Left renal cortex interstitium (tissue), 4 donors: ENCODE measurements around the gene ZIK1. TPM values are rescaled to one million over a fixed set of nuclear protein-coding genes. Genes with fewer than 3 reads are reported as not detected.

Experiments
- DNase-seq, 4 donors: peaks; one replicate each; pipeline ENCODE4 v3.0.0-alpha.2; 2013; ENCODE audit warnings: low read depth in 4 of 4, low spot score in 2 of 4, missing footprints in 1 of 4
- polyA plus RNA-seq, 4 donors: library from polyadenylated mRNA; unstranded; fragments of 120-200 nt; gene quantifications; one replicate each; pipeline ENCODE4 v1.2.1, GENCODE V29; 2013; ENCODE audit not compliant: insufficient read length in 4 of 4

The ZIK1 gene
- polyA plus RNA-seq = 10 to 100 TPM; 17.4 to 18.6 (median 18.2) TPM

- DNase-seq = peak; percentile 86 to 96 (median 92)
Measured at GRCh38 chr19:57583521-57584416, at the start of gene ZIK1. Gene ZIK1 (plus strand): TSS chr19:57584145. CDS start chr19:57584357, 212 bp downstream.

- DNase-seq = no peak
Measured at GRCh38 chr19:57537953-57538547, 45.9 kb upstream of the ZIK1 start.

GRCh38 chr19:57546513-57546912 lies 37.4 kb upstream of the ZIK1 start:
- no peak for DNase-seq

DNA sequence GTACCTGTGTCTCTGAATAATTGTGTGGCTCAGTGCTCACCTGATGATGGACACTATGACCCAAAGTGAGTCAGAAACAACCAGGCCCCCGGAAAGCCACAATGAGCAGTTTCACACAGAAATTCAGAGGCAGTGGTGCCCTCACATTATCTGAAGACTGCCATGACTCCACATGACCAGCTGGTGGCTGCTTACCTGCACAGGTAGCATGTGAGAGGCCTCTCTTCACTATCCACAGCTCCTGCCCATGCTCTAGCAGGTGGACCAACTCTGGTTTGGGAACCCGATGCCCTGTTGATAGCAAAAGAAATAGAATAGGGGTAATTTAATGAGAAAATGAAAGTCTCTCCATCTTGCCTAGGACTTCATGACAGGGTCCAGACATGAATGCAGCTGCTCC lies 31.5 kb upstream of the ZIK1 start:
- no peak for DNase-seq

DNA sequence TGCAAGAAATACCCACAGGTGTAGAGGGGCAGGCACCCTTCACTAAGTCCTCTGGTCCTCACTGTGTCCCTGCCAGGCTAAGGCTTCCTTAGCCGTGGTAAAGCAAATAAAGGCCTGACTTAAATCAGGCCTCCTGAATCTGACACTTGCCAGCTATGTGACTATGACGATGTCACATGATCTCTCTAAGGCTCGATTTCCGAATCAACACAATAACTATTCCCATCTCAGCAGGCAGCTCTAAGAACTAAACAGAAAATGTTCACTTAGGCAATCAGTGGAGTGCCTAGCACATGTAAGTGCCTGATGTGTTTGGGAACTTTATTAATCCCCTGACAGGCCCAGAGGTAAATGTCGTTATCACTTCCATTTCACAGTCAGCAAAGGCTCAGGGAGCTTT lies 26.3 kb upstream of the ZIK1 start:
- no peak for DNase-seq

- no peak for DNase-seq
Measured at GRCh38 chr19:57558525-57558924, 25.4 kb upstream of the ZIK1 start.

- no peak for DNase-seq
Measured at GRCh38 chr19:57559008-57559403, 24.9 kb upstream of the ZIK1 start.

DNA sequence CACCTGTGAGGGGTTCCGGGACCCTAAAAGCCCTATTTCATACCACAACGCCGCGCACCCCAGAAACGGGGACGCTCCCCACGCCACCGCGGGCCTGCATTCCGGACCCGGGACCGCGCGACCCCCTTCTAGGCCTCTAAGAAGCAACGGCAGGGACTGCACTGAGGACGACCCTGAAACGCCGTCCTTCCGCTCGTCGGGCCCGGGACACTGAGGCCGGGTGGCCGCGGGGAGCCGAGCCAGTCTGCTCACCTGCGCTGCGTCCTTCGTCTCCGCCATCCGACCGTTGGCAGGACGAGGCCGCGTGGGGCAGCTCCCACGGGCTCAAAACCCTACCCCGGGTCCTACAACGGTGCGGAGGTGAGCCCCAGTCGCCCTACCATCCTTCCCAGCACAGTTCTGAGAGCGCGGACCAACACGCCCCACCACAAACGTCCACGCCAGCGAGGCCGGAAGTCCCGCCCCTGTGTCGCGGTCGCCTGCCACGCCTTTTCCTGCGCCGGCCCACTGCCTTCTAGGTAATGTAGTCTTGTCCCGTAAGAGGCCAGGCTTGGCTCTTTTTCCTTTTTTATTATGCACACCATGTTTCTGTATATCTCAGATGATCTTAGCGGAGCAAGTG lies 24.4 kb upstream of the ZIK1 start, which contains the start of gene ZNF550:
ZNF550 (minus strand) TSS at position 460 of the 622 bp plus-strand sequence; CDS start at position 279, 181 bp downstream.
- DNase-seq = peak; percentile 67 to 79 (median 73)

DNA sequence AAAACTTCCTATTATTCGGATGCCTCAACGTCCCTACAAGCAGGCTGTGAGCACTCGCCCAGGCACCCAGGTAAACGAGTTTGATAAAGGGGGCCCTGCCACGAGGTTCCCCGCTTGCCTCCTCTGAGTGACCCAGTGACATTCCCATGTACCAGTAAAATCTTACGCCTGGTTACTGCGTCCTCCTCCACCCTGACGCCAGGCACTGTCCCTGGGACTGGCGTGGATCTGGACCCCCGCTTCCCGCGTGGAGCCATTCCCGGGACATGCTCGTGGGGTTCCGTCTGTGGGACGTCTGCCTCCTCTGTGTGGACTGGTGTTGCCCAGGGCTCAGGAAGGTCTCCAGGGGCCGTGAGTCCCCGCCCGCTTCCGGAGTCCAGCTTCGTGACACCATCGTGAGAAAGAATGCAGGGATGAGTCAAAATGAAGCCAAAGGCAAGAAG lies 23.9 kb upstream of the ZIK1 start:
- DNase-seq = no peak

GRCh38 chr19:57563547-57563946 lies 20.4 kb upstream of the ZIK1 start:
- DNase-seq = no peak

- DNase-seq = no peak
Measured at GRCh38 chr19:57566396-57567265, 17.3 kb upstream of the ZIK1 start.

- no peak for DNase-seq
Measured at GRCh38 chr19:57570707-57571106, 13.2 kb upstream of the ZIK1 start.

GRCh38 chr19:57572415-57572947 lies 11.5 kb upstream of the ZIK1 start:
- no peak for DNase-seq

DNA sequence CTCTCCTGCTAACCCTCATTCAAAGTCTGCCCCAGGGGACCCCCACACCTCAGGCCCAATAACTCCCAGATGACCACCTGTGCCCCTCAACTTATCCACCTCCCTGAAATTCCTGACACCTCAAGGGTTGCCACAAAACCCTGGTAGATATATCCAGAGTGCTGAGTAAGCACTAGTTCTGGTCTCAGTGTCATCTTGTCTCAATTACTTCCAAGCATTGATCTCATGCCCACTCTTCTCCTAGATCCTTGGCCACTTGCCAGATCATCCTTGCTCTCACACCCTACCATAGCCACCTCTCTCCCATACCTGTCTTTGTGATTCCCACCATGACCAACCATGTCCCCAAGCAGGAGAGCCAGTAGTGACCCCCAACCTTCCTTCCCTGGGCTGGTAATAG lies 7.3 kb upstream of the ZIK1 start:
- no peak for DNase-seq

DNA sequence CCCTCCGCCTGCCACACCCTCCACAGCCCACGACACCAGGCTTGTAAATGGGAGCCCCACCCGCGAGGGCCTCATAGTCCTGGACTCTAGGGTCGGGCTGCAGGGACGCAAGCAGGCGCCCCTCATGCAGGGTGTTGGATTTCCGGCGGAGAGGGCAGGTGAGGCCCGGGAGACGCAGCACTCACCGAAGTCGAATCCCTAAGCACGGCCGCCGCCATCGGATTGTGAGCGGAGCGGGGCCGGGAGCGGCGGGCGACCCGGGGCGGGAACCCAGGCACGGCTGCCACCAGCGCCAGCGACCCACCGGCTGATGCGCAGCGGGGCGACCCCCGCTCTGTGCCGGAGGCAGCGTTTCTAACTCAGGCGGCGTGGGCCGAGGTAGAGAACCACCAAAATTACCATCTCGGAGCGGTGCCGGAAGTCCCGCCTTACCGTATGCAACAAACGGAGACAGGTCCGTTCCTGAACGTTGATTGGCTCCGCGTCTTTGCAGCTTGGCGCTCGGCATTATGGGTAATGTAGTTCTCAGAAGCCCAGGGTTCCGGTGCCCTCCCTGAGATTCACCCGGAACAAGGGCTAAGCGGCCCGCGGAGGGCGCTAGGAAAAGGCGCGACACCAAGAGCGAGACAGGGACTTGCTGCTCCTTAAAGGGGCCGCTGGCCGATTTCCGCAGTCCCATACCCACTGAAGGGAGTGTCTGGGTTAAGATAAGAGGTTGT lies 5.3 kb upstream of the ZIK1 start, which contains the start of gene ZNF416:
ZNF416 (minus strand) TSS at position 425 of the 719 bp plus-strand sequence; CDS start at position 218, 207 bp downstream.
- peak; percentile 92 to 99 (median 96) for DNase-seq

DNA sequence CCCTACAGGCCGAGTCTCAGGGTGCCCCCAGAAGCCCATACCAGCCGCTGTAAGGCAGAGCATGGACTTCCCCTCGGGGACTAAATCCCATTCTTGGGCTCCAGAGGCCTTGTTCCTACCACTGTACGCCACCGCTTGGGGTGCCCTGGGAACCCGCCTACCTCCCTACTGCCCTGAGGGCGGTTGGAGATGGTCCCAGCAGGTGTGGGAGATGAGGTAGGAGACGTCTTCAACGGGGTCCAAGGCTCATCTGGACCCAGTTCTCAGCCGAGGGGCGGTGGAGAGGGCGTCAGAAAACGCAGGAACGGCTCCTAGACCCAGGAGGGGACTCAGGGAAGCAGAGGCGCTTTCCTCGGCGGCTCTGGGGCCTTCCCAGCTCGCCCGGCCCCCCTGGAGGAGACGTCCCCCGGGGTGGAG lies 833 bp upstream of the ZIK1 start:
- no peak for DNase-seq

- no peak for DNase-seq
Measured at GRCh38 chr19:57587529-57587928, 3.6 kb downstream of the ZIK1 start.

GRCh38 chr19:57599377-57599760 lies 15.4 kb downstream of the ZIK1 start:
- DNase-seq = no peak

DNA sequence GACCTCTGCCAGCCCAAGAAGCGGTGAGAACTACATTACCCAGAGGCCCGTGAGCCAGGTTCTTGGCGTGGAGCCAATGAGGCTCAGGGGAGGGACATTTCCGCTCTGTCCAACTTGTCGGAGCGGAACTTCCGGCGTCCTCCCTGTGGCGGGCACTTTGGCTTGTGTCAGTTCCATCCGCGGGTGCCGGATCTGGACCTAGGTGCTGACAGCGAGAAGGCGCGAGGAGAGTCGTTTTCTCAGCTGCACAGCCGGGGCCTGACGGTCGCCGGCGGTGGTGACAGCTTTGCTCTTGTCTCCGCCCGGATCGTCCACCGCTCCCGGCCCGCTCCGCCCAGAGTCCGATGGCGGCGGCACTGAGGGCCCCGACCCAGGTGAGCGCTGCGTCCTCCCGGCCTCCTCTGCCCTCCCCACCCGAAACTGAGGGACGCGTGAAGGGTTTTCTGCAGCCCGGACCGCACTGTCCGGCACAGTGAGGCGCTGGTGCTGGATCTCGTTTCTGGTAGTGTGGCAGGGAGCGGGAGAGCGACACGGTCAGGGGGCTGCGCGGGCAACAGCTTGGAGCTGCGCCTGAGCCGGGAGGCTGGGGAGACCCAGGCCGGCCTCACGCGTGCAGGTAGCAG lies 15.9 kb downstream of the ZIK1 start, which contains the start of gene ZNF530:
ZNF530 (plus strand) TSS at position 125 of the 623 bp plus-strand sequence. CDS start 4,461 bp downstream, outside the sequence.
- DNase-seq = peak; percentile 79 to 95 (median 84)
